ENCODE data around the gene PDE6C. TPM values are rescaled to one million over a fixed set of nuclear protein-coding genes. Genes with fewer than 3 reads are reported as not detected.

Gene PDE6C
- total RNA-seq, 2 experiments from 2014 or later, result not detected

GRCh38 chr10:93652857-93653256 lies 40.5 kb downstream of the PDE6C start:
- Mint-ChIP-seq H3K9me3 (no peaks in the 10 kb centered on the region), H3K27ac (no peak overlapping the region), H3K4me3 (no peak overlapping the region), H3K27me3 (no peaks in the 10 kb centered on the region), H3K4me1 (no peaks in the 10 kb centered on the region), H3K36me3 (no peaks in the 10 kb centered on the region)
- no peak for DNase-seq

- H3K4me3 Mint-ChIP-seq, result no peak overlapping the region
- H3K4me1 Mint-ChIP-seq, result no peaks in the 10 kb centered on the region
- no peaks in the 10 kb centered on the region for H3K27me3 Mint-ChIP-seq
- no peak for DNase-seq
- H3K27ac Mint-ChIP-seq, result no peak overlapping the region
- no peaks in the 10 kb centered on the region for H3K36me3 Mint-ChIP-seq
- H3K9me3 Mint-ChIP-seq, result no peaks in the 10 kb centered on the region
Observed at GRCh38 chr10:93654201-93654600, 41.9 kb downstream of the PDE6C start.

GRCh38 chr10:93656155-93656554 lies 43.8 kb downstream of the PDE6C start:
- H3K27ac Mint-ChIP-seq, result no peak overlapping the region

GRCh38 chr10:93657757-93658156 lies 45.4 kb downstream of the PDE6C start:
- H3K27ac Mint-ChIP-seq, result no peak overlapping the region
- H3K9me3 Mint-ChIP-seq, result no peaks in the 10 kb centered on the region
- H3K4me3 Mint-ChIP-seq, result no peak overlapping the region
- H3K4me1 Mint-ChIP-seq, result no peaks in the 10 kb centered on the region
- H3K27me3 Mint-ChIP-seq, result no peaks in the 10 kb centered on the region
- H3K36me3 Mint-ChIP-seq, result peaks cover 11% of the 10 kb centered on the region
- DNase-seq, result no peak

More at GRCh38 chr10:93656155-93656554, 43.8 kb downstream of the PDE6C start:
- Mint-ChIP-seq H3K36me3 (peaks cover 9% of the 10 kb centered on the region), H3K4me1 (no peaks in the 10 kb centered on the region), H3K4me3 (no peak overlapping the region), H3K9me3 (no peaks in the 10 kb centered on the region), H3K27me3 (no peaks in the 10 kb centered on the region)
- DNase-seq, result no peak

GRCh38 chr10:93666030-93666429 lies 53.7 kb downstream of the PDE6C start:
- peaks cover 18% of the 10 kb centered on the region for H3K36me3 Mint-ChIP-seq
- H3K4me1 Mint-ChIP-seq, result no peaks in the 10 kb centered on the region
- H3K27ac Mint-ChIP-seq, result no peak overlapping the region
- H3K27me3 Mint-ChIP-seq, result no peaks in the 10 kb centered on the region
- no peak overlapping the region for H3K4me3 Mint-ChIP-seq
- DNase-seq, result no peak
- H3K9me3 Mint-ChIP-seq, result no peaks in the 10 kb centered on the region

- Mint-ChIP-seq H3K27me3 (no peaks in the 10 kb centered on the region), H3K36me3 (peaks cover 16% of the 10 kb centered on the region), H3K9me3 (no peaks in the 10 kb centered on the region), H3K4me1 (no peaks in the 10 kb centered on the region), H3K27ac (no peak overlapping the region), H3K4me3 (no peak overlapping the region)
- DNase-seq, result no peak
Observed at GRCh38 chr10:93667795-93668194, 55.5 kb downstream of the PDE6C start.

- Mint-ChIP-seq H3K36me3 (peaks cover 20% of the 10 kb centered on the region), H3K9me3 (no peaks in the 10 kb centered on the region), H3K4me1 (no peaks in the 10 kb centered on the region), H3K27ac (no peak overlapping the region), H3K4me3 (no peak overlapping the region), H3K27me3 (no peaks in the 10 kb centered on the region)
- DNase-seq, result no peak
Observed at GRCh38 chr10:93670372-93670771, 58.0 kb downstream of the PDE6C start.

GRCh38 chr10:93671042-93671441 lies 58.7 kb downstream of the PDE6C start:
- Mint-ChIP-seq H3K36me3 (peaks cover 20% of the 10 kb centered on the region), H3K27me3 (no peaks in the 10 kb centered on the region), H3K4me3 (no peak overlapping the region), H3K4me1 (no peaks in the 10 kb centered on the region), H3K27ac (no peak overlapping the region), H3K9me3 (no peaks in the 10 kb centered on the region)
- DNase-seq, result no peak

- H3K36me3 Mint-ChIP-seq, result peaks cover 19% of the 10 kb centered on the region
- no peak overlapping the region for H3K4me3 Mint-ChIP-seq
- no peak for DNase-seq
- H3K4me1 Mint-ChIP-seq, result no peaks in the 10 kb centered on the region
- no peaks in the 10 kb centered on the region for H3K27me3 Mint-ChIP-seq
- H3K27ac Mint-ChIP-seq, result peak overlapping the region; percentile 2
- no peaks in the 10 kb centered on the region for H3K9me3 Mint-ChIP-seq
Observed at GRCh38 chr10:93672022-93672678, 59.8 kb downstream of the PDE6C start.

- no peaks in the 10 kb centered on the region for H3K9me3 Mint-ChIP-seq
- H3K27me3 Mint-ChIP-seq, result no peaks in the 10 kb centered on the region
- H3K27ac Mint-ChIP-seq, result no peak overlapping the region
- DNase-seq, result no peak
- H3K36me3 Mint-ChIP-seq, result peaks cover 18% of the 10 kb centered on the region
- H3K4me1 Mint-ChIP-seq, result no peaks in the 10 kb centered on the region
- no peak overlapping the region for H3K4me3 Mint-ChIP-seq
Observed at GRCh38 chr10:93672890-93673289, 60.6 kb downstream of the PDE6C start.

- no peaks in the 10 kb centered on the region for H3K4me1 Mint-ChIP-seq
- H3K27me3 Mint-ChIP-seq, result no peaks in the 10 kb centered on the region
- no peak overlapping the region for H3K27ac Mint-ChIP-seq
- peaks cover 12% of the 10 kb centered on the region for H3K36me3 Mint-ChIP-seq
- DNase-seq, result no peak
- H3K9me3 Mint-ChIP-seq, result no peaks in the 10 kb centered on the region
- no peak overlapping the region for H3K4me3 Mint-ChIP-seq
Observed at GRCh38 chr10:93673791-93674190, 61.5 kb downstream of the PDE6C start.

- Mint-ChIP-seq H3K36me3 (peaks cover 7% of the 10 kb centered on the region), H3K4me3 (no peak overlapping the region), H3K4me1 (no peaks in the 10 kb centered on the region), H3K9me3 (no peaks in the 10 kb centered on the region), H3K27me3 (no peaks in the 10 kb centered on the region), H3K27ac (no peak overlapping the region)
- DNase-seq, result no peak
Observed at GRCh38 chr10:93678386-93678785, 66.0 kb downstream of the PDE6C start.

- Mint-ChIP-seq H3K36me3 (peaks cover 4% of the 10 kb centered on the region), H3K4me1 (no peaks in the 10 kb centered on the region), H3K4me3 (no peak overlapping the region), H3K9me3 (no peaks in the 10 kb centered on the region), H3K27ac (no peak overlapping the region), H3K27me3 (no peaks in the 10 kb centered on the region)
- no peak for DNase-seq
Observed at GRCh38 chr10:93678805-93679587, 66.7 kb downstream of the PDE6C start.

GRCh38 chr10:93680412-93681047 lies 68.2 kb downstream of the PDE6C start:
- H3K27me3 Mint-ChIP-seq, result no peaks in the 10 kb centered on the region
- no peaks in the 10 kb centered on the region for H3K9me3 Mint-ChIP-seq
- H3K27ac Mint-ChIP-seq, result no peak overlapping the region
- no peak overlapping the region for H3K4me3 Mint-ChIP-seq
- H3K36me3 Mint-ChIP-seq, result peaks cover 2% of the 10 kb centered on the region
- no peak for DNase-seq
- peaks cover 5% of the 10 kb centered on the region for H3K4me1 Mint-ChIP-seq

GRCh38 chr10:93687737-93688136 lies 75.4 kb downstream of the PDE6C start:
- peaks cover 3% of the 10 kb centered on the region for H3K36me3 Mint-ChIP-seq
- no peak for DNase-seq
- H3K4me1 Mint-ChIP-seq, result peaks cover 10% of the 10 kb centered on the region
- no peaks in the 10 kb centered on the region for H3K27me3 Mint-ChIP-seq
- no peaks in the 10 kb centered on the region for H3K9me3 Mint-ChIP-seq
- H3K4me3 Mint-ChIP-seq, result no peak overlapping the region
- no peak overlapping the region for H3K27ac Mint-ChIP-seq
